ENCODE results near the gene COPB2.

GRCh38 chr3:139374099-139374498, 15.3 kb downstream of the COPB2 start:
- TF ChIP-seq, protein P1, sequence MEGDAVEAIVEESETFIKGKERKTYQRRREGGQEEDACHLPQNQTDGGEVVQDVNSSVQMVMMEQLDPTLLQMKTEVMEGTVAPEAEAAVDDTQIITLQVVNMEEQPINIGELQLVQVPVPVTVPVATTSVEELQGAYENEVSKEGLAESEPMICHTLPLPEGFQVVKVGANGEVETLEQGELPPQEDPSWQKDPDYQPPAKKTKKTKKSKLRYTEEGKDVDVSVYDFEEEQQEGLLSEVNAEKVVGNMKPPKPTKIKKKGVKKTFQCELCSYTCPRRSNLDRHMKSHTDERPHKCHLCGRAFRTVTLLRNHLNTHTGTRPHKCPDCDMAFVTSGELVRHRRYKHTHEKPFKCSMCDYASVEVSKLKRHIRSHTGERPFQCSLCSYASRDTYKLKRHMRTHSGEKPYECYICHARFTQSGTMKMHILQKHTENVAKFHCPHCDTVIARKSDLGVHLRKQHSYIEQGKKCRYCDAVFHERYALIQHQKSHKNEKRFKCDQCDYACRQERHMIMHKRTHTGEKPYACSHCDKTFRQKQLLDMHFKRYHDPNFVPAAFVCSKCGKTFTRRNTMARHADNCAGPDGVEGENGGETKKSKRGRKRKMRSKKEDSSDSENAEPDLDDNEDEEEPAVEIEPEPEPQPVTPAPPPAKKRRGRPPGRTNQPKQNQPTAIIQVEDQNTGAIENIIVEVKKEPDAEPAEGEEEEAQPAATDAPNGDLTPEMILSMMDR (IDR thresholded peaks at IDR 0.05) = no peak
- no peak for TF ChIP-seq ZFX (IDR thresholded peaks at IDR 0.05; ENCODE audit: borderline replicate concordance)
